ENCODE data around the gene KCTD5.
"Not testable (repeated sequence)": the region's sequence is repeated elsewhere in the genome, so short reads cannot be mapped to it uniquely, and the experiment has no call there.

GRCh38 chr16:2657803-2658202 is 24.5 kb upstream of the KCTD5 start:
- not testable (repeated sequence) for TF ChIP-seq SIN3A (conservative IDR thresholded peaks at IDR 0.05 in 1 of 2, IDR thresholded peaks at IDR 0.05 in 1 of 2; ENCODE audit: low read depth in 1 of 2, low read length in 2 of 2); EP300 (IDR thresholded peaks at IDR 0.05; ENCODE audit: borderline replicate concordance in 1 of 2, low read depth in 2 of 2, low read length in 2 of 2); CTCF (IDR thresholded peaks at IDR 0.05; ENCODE audit: control extremely low read depth in 1 of 3, insufficient read depth in 1 of 3, low read depth in 1 of 3, low read length in 3 of 3); POLR2AphosphoS5 (IDR thresholded peaks at IDR 0.05; ENCODE audit: low read depth, low read length); SP4 (IDR thresholded peaks at IDR 0.05; ENCODE audit: low read length); RBBP5 (IDR thresholded peaks at IDR 0.05; ENCODE audit: borderline replicate concordance, low read depth, low read length); ZNF274 (IDR thresholded peaks at IDR 0.05; ENCODE audit: borderline replicate concordance, extremely low read depth, low read length); TCF12 (IDR thresholded peaks at IDR 0.05; ENCODE audit: low read depth, low read length); MAFK (IDR thresholded peaks at IDR 0.05; ENCODE audit: low read depth, low read length); RFX5 (IDR thresholded peaks at IDR 0.05; ENCODE audit: borderline replicate concordance, low read depth, low read length); POLR2A (IDR thresholded peaks at IDR 0.05; ENCODE audit: control extremely low read depth in 1 of 2, low read depth in 2 of 2, low read length in 2 of 2)
